Activated CD4-positive, alpha-beta T cell treated with anti-CD3 and anti-CD28 coated beads, Interleukin-2, Interleukin-6, amounts not matched to agents 100 ng/mL and 50 ng/mL, durations not matched to agents 16 hours and 8 hours (primary cell): ENCODE measurements around the gene SCGN.

ENCODE experiments used
- DNase-seq: peaks from one replicate; pipeline ENCODE4 v3.0.0-alpha.2; 2020

The SCGN gene, protein sequence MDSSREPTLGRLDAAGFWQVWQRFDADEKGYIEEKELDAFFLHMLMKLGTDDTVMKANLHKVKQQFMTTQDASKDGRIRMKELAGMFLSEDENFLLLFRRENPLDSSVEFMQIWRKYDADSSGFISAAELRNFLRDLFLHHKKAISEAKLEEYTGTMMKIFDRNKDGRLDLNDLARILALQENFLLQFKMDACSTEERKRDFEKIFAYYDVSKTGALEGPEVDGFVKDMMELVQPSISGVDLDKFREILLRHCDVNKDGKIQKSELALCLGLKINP

DNA sequence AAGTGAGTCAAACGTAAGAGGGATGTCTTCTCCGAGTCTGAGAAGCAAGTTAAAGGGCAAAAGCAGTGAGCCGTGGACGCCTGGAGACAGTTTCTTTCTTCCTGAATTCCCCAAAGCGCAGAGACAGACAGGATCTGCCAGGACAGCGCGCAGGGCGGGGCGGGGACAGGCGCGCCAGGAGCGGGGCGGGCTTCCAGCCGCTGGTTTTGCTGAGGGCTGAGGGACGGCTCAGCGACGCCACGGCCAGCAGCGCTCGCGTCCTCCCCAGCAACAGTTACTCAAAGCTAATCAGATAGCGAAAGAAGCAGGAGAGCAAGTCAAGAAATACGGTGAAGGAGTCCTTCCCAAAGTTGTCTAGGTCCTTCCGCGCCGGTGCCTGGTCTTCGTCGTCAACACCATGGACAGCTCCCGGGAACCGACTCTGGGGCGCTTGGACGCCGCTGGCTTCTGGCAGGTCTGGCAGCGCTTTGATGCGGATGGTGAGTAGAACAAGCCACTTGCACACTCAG lies at the start of gene SCGN:
Gene SCGN (plus strand): TSS at position 209 of the 509 bp plus-strand sequence. CDS start 189 bp downstream, at position 398.
- DNase-seq, result peak; percentile 47

DNA sequence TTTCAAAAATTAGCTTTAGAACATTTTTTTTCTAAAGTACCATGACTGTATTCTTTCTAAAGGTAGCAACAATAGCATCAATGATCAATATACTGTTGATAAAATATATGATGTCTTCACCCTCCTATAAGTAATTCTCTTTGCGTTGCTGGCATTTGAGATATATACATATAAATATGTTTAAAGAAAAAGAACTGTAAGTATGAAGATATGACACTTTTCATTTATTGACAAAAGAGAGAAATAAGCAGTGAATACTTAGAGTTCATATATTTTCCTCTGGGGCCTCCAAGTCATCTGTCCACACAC lies 49.4 kb upstream of the SCGN start:
- no peak for DNase-seq

DNA sequence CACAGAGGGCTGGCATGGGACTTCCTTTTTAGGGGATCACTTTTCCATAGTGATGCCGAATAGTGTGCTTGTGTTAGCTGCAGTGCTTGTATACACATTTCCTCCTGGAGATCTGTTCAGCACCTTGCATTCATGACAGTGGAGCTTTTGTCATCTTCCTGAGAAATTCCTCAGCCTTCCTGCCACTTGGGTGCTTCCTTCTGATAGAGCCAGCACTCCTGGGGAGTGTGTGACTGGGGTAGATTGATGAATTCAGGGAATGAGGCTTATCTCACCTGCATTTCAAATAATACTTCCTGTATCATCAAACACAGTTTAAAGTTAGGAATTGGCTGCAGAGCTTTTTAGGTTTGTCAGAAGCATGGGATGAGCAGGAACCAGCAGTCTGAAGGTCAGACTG lies 48.8 kb upstream of the SCGN start:
- DNase-seq, result no peak

DNA sequence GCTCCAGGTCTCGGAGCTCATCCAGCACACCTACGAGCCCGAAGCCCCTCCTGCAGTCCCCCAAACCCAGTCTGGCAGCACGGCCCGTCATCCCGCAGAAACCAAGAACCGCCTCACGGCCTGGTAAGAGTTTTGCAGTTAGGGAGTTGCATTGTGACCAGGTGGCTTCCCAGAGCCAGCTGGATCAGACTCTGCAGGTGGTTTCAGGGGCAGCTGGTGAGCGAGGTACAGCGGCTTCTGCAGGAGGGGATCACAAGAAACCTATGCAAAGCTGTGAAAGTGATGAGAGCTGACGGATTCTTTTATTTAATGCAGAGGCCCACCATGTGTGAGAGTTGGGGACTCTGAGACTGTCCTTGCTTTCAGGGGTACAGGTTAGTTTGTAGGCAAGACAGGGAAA lies 45.9 kb upstream of the SCGN start:
- no peak for DNase-seq

DNA sequence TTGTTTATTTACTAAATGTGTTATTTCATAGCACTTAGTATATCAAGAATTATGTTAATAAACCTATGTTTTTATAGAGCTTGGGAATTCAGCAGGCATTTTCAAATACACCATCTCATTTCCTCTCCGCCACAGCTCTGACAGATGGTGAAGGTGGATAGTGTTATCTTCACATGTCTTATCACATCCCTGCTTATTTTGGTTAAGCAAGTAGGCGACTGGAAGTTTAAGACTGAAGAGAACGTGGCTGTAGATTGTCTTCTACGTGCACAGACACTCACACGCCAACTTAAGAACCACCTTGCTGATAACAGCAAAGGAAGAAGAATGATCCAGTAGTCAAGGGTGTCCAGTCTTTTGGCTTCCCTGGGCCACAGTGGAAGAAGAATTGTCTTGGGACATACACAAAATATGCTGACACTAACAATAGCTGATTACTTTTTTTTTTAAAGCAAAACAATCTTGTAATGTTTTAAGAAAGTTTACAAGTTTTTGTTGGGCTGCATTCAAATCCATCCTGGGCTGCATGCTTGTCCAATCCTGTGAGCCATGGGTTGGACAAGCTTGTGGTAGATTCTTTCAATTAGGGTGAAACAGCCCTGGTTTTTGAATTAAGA lies 43.3 kb upstream of the SCGN start:
- DNase-seq, result no peak

DNA sequence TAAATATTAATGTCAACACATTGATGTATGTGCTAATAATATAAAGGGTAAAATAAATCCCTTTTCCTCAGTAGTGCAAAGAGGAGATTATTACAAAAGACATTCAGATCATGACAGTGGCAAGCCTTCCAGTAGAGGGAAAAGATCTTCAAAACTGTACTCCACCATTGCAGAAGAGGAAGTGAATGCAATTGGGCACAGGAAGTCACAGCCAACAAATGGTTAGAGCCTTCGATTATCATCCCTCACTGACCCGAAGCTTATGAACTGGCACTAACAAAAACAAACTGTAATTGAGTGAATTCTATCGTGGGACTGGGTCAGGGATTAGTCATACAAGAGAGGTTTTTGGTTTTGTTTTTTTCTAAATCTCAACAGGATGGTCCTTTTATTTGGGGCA lies 39.3 kb upstream of the SCGN start:
- DNase-seq, result peak; percentile 4

DNA sequence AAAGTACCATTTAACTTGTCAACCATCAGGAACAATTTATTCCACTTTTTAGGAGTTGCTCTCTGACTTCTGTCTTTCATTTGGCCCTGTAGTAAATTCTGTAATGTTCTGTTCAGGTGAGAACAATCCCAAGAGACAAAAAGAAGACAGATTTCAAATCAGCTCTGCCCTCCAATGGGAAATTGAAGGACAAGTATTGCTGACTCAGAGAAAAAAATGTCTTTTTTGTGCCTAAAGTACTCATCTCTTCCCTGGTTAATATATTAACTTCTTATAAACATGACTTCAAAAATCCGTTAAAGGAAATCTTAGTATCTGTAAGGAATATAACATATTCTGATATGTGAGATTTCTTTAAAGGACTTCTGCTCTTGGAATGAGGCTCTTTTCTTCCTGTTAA lies 38.6 kb upstream of the SCGN start:
- DNase-seq, result no peak

DNA sequence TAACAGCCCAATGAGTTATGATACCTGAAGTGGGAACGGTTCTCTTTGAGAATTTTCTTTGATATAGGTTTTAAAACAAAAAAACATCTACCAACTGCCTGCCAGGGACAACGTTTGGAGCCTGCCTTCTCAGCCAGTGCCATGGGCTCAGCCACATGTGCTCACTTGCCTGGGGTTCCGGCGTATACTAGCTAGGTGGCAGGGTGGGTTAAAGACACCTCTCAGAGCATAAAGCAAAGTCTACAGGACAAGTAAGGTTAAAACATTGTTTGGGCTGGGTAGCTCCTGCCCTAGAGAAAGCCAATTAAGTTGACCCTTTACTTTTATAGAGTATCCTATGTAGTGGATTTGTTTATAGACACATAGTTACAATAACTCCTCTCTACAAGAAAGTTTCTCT lies 38.0 kb upstream of the SCGN start:
- no peak for DNase-seq

DNA sequence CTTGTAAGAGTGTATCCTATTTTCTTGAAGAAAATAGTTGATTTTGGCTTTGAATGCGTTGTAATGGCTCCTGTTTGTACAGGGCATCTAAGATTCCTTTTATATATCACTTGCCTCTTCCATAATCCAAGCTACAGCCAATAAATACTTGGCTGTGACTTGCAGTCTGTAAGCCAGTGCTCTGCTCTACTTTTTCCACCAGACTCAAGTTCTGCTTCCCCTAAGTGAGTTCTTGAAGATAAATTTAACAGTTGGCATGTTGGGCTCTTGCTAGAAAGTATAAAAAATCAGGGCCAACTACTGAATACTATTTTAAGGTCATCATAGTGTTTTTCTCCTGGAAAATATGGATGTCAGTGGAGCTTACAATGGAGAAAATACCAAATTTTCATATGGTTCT lies 36.5 kb upstream of the SCGN start:
- no peak for DNase-seq

DNA sequence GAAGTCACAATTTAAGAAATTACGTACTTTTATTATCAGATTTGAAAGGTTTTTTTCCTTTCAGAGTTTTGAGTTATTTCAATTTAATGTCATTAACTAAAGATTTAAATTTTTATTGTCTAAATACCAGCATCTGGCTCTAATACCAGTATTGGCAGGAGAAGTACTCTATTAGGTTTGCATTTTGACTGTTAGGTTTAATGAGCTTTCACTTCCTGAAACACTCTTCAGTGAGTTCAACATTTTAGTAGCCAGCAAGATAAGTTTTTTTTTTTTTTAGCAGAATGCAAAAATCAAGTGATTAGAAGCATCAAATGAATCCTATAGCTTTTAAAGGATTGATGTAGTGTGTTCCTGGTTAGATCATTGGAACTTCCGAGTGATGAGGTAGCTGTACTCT lies 34.0 kb upstream of the SCGN start:
- no peak for DNase-seq

DNA sequence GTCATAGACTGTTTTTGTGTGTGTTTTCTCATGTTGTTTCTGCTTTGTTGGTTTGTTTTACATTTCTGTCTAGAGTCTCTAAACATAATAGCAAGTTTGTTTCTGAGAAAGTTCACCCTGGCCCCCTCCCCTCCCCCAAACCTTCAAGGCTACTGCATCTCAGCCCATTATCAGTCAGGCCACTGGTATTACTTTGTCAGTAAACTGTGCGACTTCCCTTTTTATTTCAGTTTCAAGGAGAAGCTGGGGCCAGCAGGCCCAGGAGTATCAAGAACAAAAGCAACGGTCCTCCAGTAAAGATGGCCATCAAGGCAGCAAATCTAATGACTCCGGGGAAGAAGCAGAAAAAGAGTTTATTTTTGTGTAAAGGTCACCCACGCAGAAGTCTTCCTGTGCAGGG lies 32.8 kb upstream of the SCGN start:
- no peak for DNase-seq

DNA sequence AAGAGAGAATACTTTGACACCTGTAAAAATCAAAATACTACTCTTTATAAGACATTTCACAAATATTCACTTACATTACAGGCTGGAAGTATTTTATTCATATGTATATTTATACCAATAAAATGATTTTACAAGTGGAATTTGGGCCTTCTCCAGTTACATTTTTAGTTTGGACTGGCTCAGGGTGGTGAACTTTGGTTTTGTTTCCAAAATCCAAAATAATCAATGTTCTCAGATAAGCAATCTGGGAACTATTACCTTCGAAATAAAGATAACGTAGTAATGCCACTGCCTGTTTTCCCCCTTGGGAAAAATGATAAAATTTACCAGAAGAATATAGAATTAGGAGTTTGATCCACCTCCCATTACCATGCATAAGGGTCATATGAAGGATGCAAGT lies 31.6 kb upstream of the SCGN start:
- DNase-seq, result no peak

DNA sequence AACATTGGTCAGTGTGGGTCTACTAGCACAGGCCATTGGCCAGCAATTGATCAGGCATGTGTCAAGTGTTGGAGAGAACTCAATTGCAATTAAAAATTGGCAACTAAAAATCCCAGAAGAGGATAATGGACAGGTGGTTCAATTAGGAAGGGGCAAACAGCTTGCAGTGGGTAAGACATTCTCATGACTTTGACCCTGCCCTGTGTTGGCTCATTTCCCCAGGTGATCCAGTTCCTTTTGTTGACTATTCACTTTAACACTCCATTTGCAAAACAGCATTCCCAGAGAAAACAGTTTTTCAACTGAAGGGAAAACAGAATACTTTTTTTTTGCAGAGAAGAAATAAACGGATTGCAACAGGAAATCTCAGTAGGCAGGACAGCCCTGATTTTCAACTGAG lies 28.9 kb upstream of the SCGN start:
- DNase-seq, result no peak

DNA sequence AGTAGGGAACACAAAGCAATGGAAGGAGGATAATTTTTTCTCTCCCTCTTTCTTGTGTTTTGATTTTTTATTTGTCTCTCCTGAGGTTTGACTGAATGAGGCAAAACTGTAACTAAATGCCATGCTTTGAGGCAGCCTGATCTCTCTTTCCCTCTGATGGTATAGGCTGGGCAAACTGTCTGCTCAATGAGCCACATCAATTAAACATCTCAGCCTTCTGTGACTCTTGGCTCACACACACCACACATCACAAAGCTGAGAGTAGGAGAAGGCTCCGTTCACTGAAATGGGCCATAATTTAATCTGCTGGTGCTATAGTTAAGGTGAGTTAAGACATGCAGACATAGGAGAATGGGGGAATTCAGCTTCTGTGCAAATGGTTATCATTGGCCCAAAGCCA lies 28.1 kb upstream of the SCGN start:
- DNase-seq, result no peak

DNA sequence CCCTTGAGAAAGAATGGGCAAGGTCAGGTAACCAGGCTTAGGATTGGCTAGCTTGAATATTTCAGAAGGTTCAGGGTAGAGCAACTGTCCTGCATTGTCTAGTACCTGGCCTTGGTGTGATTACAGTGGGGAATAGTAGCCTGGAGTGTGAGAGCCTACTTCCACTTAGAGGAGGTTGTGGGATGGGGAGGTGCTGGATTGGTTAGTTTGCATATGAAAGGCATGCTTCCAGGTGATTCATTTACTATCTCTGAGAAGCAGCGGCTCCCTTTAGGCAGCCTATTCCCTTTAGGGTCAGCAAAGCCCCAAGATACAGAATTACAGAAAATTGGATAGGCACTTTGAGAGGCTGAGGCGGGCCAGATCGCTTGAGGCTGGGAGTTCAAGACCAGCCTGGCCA lies 25.0 kb upstream of the SCGN start:
- no peak for DNase-seq

DNA sequence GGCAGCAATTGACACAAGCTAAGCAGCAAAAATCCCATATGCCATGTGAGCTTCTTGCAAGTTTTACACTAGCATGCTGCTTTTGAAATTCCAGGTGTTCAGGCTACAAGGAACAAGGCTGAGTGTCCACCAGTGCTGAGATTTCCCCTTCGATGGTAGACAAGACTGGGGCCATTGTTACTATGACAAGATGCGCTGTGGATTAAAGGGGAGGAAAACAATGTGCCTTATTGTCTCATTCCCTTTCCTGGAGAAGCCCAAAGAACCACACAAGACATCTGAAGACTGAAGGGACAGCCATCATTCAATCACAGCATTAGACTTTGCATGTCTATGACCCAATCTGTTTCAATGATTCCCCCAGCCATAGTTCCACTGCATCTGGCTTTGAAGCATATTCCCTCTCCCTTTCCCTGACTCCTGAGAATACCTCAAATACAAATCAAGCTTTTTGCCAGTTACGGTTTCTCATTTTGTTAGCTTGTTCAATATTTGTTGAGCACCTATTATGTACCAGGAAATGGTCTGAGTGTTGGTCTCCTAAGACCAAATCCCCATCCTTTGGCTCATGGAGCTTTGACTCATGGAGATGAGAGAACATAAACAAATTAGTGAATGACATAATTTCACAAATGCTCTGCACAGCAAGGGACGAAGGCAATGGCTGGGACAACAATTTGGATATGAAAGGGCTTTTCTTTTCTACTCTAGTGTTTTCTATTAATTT lies 23.4 kb upstream of the SCGN start:
- no peak for DNase-seq

DNA sequence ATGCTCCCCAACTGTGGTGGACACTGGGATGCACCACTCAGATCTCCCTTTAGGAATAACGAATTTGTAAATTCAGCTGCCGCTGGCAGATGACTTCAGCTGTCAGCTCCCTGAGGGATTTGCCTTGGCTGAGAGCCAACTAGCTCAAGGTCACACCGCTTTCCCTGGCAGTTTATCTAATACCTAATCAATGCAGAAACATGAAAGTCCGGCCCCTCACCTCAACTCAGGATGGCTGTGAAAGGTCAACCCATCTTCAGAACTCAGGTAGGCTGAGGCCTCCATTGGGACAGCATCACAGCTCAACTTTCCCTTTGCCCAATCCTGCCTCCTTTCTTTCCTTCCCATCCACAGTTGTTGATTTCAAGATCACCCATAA lies 22.8 kb upstream of the SCGN start:
- DNase-seq, result no peak

DNA sequence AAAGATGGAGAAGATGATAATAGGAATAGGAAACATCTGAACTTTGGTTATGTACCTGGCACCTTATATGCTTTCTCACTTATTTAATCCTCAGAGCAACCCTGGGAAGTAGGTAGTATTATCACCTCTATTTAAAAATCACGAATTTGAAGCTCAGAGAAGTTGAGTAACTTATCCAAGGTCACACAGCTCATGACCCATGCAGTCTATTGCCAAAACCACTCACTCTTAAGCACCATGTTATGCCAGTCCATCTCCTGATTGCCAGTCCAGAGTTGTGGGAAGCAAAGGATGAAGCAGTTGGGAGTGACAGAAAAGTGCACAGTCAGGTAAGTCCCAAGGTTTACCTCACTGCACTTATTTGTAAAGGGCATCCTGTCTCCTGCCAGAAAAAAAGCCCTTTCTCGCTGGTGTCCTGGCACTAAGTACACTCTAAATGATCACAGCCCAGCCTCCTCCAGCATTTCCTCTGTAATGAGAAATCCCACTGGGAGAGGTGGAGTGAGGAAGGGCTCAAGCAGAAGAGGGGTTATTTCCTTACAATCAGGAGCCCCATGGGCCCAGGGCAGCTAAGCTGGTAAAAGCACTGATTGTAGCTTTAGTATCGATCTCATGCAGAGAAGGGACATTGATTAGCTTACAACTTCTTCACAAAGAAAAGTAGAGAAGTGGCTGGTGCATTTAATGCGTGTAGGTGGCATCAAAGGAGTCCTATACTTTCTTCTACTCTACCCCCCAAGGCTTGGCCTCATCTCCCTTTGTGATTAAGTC lies 21.3 kb upstream of the SCGN start:
- no peak for DNase-seq

DNA sequence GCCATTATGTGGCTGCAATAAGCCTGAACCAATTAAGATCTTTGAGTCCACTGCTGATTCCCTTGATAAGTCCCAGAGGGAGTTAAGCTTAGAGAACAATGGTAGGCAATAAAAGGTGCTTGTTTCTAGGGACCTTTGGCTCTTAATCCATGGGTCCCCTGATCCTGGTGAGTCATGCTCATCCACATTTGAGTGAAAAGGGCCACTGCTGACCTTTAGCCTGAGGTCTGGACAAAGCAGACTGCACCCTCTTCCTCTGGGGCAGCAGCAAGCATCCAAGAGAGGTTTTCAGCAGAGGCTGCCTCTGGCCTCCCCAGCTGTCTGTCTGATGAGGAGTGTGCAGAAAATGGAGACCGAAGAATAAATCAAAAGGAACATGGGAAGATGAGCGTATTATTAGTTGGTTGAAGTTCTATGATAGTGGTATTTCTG lies 16.1 kb upstream of the SCGN start:
- DNase-seq, result no peak

DNA sequence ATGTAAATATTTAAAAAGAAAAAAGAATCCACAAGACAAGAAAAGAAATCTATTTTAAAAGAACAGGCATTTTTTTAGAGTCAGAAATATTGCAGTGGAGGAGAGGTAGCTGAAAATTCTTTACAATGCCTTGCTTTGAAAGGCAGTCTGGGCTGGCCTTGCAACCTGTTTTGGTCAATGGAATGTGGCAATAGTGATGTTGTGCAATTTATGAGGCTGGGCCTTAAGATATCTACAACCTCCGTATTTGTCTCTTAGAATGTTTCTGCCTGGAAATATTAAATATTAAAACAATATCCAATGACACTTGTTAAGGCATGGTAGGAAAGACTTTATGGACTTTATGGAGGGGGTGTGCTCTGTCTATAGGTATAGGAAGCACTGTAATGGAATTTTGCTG lies 14.8 kb upstream of the SCGN start:
- no peak for DNase-seq

DNA sequence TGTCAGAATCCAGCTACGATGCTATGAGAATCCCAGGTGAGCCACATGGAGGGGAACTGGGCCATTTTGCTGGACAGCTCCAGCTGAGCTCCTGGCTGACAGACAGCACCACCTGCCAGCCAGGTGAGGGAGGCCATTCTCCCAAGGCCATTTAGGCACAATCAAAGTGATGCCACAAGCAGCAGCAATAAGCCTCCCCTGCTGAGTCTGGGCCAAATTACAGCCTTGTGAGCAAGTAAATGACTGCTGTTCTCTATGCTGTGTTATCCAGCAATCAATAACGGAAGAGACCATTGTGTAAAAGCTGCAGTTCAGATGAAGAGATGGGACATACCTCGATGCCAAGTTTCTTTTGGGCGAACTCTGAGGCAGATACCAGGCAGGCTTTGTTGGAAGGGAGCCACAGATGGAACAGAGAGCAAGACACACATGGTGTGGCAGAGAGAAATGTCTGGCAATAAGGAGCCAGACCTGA lies 14.0 kb upstream of the SCGN start:
- no peak for DNase-seq

DNA sequence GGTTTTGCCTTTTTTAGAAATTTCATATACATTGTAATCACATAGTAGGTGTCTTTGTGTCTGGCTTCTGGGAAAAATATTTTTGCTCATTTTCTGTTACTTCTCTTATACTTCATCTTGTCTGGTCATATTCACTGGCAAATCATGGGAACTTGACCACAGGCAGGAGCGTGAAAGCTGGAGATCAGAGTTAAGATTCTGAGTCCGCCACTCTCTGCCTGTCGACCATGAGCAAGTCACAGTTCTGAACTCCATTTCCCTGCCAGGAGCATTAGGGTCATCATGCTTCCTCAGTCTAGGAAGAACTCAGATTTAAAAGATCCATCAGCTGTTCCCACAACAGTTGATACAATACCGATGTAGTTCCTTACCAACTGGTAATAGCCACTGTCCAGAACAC lies 12.4 kb upstream of the SCGN start:
- DNase-seq, result no peak

DNA sequence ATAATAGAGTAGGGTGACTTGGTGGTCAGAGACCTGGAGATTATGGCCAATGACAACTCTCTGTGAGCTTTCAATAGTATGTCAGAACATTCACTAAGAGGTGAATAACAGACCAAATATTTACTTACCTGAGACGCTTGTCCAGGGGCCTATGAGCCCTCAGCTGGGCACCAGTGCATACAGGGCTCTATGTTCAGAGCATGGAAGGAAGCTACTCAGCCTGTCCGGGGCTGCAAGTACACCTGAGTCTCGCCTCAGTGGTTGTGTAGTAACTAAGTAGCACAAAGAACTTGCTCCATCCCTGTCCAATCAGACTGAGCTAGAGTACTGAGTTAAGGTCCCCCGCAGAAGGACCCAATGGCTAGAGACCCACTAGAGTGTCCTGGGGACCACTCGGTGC lies 11.6 kb upstream of the SCGN start:
- no peak for DNase-seq

DNA sequence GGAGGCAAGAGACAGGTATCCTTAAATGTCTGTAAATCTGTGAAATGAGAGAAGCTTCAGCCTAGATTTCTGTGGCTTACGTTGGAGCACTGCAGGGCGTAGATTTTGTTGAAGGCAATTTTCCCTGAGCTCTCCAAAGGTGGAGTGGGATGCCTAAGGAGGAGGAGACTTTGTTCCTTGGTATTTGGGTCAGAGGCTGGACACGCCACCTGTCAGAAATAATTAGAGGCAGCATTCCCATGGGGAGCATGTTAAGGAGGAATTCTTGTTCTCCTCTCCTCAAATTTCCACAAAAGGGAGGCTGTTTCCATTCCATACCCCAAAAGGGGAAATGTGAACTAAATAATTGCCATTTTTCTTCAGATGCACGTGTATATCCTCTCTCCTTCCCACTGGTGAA lies 11.1 kb upstream of the SCGN start:
- DNase-seq, result no peak
